GM12891 (cell line): ENCODE measurements around the gene ATP1A2.

Experiments used
- POLR2A ChIP-seq: IDR thresholded peaks from 2 replicates; pipeline ENCODE4 v1.6.1; 2011; ENCODE audit warnings: low read depth, low read length, control low read depth
- POLR2AphosphoS5 ChIP-seq: IDR thresholded peaks from 2 replicates; pipeline ENCODE4 v1.6.1; 2011; ENCODE audit warnings: low read depth, low read length, control low read depth
- POU2F2 ChIP-seq: IDR thresholded peaks from 2 replicates; pipeline ENCODE4 v1.6.1; 2011; ENCODE audit warnings: low read depth, mild to moderate bottlenecking, control low read depth, low read length, moderate library complexity
- SPI1 ChIP-seq: IDR thresholded peaks from 2 replicates; pipeline ENCODE4 v1.6.1; 2011; ENCODE audit warnings: low read depth, low read length, control low read depth
- TAF1 ChIP-seq: IDR thresholded peaks from 2 replicates; pipeline ENCODE4 v1.6.1; 2011; ENCODE audit warnings: low read depth, low read length, control low read depth

- TF ChIP-seq POLR2AphosphoS5 (no peak), POLR2A (no peak), TAF1 (no peak), POU2F2 (no peak), SPI1 (no peak)
Measured at GRCh38 chr1:160069460-160070231, 45.9 kb upstream of the ATP1A2 start, which contains the start of gene KCNJ10.
